GM18520 (cell line): Measurements from ENCODE around the gene TMEM147.

Experiments used
- ATAC-seq: cut with Tn5 transposase; IDR thresholded peaks from one replicate; pipeline ENCODE4 v1.9.1; 2021; ENCODE audit not compliant: unreplicated experiment

Gene TMEM147, protein sequence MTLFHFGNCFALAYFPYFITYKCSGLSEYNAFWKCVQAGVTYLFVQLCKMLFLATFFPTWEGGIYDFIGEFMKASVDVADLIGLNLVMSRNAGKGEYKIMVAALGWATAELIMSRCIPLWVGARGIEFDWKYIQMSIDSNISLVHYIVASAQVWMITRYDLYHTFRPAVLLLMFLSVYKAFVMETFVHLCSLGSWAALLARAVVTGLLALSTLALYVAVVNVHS

DNA sequence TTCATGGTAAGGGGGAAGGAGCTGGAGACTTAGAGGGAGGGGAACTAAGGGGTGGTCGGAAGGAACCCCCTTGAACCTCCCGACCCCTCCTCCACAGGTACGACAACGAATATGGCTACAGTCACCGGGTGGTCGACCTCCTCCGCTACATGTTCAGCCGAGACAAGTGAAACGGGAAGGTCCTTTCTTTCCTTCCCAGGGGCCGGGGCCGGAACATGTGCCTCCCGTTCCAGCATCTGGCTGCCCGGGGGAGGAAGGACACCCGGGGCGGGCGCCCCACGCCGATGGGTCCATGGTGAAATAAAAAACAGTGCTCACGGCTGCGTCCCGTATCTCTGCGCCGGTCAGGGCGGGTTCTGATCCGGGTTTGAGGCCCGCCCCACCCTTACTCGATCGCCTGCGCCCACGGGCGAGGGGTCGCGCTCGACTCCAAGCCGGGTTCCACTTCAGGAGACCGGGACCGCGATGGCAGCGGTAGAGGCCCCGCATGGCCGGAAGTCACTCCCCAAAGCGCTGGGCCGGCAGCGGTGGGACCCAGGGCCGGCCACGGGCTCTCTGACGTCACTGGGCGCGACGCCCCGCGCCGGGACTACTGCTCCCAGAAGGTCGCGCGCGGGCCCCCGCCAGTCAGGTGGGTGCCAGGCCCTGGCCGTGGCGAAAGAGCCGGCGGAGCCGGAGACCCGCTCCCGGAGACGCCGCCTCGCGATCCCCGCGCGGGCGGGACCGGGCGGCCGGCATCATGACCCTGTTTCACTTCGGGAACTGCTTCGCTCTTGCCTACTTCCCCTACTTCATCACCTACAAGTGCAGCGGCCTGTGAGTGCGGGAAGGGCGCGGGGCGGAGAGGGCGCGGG, at the start of gene TMEM147:
Gene TMEM147, plus strand, starts transcription at position 626 of the 854 bp plus-strand sequence. Its CDS starts 114 bp downstream, at position 740.
- peak; percentile 76 for ATAC-seq

DNA sequence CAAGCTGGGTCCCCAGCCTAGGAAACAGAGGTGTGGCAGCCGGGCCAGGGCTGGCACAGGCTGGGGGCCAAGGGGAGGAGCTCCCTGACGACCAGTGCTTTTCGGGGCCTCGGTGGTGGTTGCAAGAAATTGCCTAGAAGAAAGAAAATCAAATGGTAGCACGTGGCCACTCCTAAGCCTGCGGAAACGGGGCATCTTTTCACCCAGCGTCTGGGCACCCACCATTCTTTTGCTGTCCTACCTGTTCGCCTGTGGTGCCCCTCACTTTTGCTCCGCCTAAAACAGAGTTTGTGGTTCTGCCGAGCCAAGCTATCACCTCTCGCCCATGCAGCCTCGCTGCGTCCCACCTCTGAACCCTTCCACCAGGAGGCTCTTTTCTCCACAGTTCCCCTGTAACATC, 48.0 kb upstream of the TMEM147 start:
- ATAC-seq = no peak

DNA sequence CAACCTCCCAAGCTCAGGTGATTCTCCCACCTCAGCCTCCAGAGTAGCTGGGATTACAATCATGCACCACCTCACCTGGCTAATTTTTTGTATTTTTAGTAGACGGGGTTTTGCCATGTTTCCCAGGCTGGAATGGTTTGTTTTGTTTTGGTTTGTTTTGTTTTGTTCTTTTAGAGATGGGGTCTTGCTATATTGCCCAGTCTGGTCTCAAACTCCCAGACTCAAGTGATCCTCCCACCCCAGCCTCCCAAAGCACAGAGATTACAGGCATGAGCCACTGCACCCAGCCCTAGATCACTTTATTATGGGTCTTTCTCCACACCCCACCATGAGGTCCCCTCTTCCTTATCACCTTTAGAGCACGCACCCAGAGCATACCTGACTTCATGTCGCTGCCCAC, 47.2 kb upstream of the TMEM147 start:
- no peak for ATAC-seq

DNA sequence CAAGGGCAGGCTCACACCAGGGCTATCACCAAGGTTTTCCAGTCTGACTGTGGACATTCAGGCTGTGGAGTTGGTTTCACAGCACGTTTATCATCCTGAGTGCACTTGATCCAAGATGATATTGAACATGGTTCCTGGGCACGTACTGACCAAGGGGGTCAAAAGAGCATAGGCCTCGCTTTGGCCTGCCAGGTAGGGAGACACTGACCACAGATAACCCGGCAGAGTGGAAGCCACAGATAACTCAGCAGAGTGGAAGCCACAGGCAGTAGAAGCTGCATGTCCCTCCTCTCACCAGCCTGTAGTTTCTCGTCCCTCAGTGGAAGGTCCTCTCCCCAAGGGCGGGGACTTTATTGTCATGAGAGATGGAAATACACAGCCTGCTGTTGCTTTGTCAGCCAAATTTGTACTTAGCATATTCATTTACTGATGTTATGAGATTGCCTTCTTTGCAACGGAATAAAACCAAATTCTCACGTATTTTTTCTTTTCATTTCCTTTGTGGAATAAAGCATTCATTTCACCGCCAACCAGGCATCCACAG, 46.4 kb upstream of the TMEM147 start:
- no peak for ATAC-seq

DNA sequence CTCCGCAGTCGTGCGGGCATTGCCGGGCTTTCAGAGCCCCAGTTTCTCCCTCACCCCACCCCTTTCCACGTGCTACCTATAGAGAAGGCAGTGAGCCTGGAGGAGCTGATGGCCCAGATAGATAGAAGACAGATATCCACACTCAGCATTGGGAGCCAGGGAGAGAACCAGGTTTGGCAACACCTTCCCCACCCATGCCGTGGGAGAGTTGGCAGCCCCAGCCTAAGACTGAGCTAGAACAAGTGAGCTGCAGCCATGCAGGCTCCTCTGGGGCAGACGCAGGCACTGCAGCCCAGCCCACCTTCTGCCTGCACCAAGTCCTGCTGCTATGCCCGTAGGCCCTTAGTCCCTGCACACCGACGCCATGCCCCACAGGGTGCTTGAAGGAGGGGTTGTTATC, 44.8 kb upstream of the TMEM147 start:
- no peak for ATAC-seq

DNA sequence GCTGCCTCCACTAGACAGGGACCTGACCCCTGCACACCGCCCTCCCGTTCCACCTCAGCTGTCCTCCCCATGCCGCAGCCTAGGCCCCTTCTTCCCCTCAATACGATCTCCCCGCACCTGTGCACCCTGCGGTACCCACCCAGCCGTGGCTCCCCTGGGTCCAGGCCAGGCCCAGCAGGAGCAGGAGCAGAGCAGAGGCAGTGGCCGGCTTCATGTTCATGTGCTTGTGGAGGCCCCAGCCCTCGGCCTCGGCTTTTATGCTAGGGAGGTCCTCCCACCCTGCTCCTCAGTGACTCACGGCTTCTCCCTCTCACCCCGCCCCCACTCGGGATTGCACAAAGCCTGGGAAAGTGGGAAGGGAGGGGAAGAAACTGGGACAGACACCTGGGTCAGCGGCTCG, 43.7 kb upstream of the TMEM147 start:
- ATAC-seq = no peak

DNA sequence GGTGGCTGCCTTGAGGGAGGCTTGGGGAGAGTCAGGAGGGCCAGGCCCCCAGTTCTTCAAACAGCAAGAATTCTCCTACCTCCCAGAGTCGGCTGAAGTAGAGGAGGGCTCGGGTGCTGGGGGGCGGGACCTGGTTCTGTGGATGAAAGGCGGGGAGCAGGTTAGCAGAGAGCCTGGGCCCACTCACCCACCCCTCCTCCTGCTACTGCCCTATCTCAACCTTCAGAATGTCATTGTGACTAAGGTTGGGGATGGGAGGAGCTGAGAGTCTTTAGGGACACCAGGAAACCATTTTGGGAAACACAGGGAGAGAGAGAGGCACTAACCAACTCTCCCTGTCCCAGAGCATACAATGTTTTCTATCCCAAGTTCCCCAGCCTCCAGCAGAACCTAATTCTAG, 42.7 kb upstream of the TMEM147 start:
- ATAC-seq = no peak

DNA sequence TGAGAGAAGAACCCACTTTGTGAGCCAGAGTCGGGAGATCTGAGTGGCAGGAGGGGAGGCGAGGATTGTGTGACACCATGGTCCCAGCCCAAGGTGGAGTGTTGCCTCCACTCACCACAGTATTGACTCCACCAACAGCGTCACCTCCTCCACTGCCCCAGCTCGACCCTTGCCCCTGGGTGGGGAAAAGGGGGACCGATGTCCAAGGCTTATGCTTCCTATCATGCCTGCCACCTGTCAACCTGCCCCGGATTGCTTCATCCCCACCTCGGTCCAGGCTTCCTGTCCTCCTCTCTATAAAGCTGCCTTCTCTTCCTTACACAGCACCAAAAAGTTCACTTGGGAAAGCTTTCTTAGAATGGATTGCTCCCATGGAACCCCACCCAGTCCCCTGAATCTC, 39.4 kb upstream of the TMEM147 start:
- no peak for ATAC-seq

DNA sequence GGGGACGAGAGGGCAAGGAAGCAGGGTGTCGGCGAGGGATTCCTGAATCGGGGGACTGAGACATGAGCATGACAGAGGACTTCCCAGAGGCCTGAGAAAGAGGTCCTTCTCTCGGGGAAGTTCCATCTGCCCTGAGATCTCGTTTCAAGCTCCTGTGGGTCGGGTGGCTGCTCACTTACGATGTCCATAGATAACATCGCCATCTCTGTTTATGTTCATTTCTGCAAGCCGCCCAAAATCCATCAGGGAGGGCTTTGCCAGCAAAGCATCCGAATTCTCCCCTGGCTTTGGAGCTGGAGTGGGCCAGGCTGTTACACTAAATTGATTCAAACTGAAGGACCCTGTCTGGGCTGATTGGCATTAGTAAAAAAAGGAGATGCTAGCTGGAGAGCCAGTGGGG, 37.9 kb upstream of the TMEM147 start:
- ATAC-seq = no peak

DNA sequence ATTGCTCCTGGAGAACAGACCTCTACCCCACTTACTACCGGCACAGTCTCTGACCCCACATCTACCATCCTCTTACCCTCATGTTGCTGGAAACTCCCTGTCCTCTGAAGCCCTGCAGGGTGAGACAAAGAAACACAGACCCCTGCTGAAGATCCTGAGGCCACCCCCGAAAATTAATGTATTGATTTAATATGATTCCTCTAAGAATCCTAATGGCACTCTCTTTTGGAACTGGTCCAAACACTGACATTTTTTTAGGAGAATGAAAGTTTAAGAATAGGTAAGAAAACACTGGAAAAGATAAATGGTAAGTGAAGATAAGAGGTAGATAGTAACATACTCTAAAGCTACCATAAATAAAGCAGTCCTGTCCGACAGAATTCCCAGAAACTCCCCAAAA, 37.3 kb upstream of the TMEM147 start:
- ATAC-seq = no peak

DNA sequence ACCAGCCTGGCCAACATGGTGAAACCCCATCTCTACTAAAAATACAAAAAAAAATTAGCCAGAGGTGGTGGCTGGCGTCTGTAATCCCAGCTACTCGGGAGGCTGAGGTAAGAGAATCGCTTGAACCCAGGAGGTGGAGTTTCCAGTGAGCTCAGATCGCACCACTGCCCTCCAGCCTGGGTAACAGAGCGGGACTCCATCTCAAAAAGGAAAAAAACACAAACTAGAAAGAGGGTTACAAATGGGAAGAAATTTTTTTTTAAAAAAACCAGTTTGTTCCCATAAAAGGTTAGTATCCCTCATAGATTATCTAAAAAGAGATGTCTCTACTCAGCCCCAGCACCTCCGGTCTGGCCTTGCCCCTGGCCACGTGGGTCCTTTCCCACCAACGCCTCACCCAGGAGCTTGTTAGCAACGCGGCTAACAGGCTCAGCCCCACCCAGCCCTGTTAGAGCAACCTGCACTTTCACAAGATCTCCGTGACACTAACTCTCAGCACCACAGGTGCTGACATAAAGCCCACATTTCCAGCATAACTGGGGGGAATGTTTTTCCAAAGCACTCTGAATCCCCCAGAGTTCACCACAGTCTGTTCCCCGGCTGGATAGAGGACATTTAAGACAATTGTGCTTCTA, 36.3 kb upstream of the TMEM147 start:
- no peak for ATAC-seq

DNA sequence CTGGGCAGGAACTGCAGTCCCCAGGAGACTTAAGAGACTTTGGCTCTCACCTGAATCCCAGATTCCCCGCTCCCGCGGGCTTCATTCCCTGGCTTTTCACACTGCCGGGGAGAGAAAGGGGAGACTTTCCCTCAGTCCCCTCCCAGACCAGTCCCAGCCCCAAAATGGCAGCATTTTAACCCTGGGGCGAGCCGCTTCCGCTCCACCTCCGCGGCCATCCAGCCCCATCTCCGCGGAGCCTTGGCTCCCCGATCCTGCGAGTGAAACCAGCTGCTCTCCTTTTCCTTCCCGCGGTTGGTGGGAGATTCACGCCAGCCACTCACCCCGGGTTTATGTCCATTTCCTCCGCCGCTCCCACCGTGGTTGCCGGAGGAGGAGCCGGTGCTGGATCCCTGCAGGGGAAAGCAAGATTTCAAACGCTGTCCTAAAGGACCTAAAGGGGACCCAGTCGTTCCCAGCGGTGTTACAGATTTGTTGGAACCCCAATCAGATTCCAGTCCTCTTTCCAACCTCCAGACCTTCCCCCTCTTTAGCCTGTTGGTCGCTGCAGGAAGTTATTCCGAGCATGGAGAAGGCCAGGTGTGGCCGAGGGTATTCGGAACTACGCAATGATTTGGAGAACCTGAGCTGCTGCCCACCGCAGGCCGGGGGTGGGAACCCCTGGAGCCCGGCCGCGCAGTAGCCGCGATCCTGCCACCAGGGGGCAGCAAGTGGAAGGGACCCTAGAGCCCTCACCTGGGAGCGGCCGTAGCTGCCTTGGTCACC, 35.4 kb upstream of the TMEM147 start:
- ATAC-seq = no peak

DNA sequence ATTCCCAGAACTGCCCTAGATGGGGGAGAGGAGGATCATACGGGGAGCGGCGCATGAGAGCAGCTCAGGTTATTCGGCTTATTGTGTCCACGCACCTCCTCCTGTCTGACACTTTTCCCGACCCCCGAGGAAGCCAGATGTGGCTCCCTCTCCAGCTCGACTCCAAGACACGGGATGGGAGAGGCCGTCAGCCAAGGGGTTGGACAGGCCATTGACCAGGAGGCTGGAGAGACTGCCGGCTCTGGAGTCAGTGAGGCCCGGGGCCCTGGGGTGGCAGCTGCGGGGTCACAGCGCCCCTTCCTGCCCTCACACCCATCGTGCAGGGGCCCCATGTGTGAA, 34.8 kb upstream of the TMEM147 start:
- ATAC-seq = no peak

DNA sequence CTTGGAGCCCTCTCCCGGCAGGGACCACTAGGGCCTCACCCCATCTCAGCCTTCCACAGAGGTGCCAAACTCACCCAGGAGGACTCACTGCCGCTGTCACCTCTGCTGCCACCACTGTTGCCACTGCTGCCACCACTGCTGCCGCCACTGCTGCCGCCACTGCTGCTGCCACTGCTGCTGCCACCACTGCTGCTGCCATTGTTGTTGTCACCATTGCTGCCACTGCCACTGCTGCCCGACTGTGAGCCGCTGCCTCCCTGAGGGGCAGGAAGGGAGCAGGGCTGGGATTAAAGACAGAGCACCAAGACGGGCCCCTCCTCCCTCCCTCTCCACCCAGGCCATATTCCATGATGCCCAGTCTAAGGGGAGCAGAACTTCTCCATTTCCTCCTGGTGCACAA, 34.1 kb upstream of the TMEM147 start:
- no peak for ATAC-seq

DNA sequence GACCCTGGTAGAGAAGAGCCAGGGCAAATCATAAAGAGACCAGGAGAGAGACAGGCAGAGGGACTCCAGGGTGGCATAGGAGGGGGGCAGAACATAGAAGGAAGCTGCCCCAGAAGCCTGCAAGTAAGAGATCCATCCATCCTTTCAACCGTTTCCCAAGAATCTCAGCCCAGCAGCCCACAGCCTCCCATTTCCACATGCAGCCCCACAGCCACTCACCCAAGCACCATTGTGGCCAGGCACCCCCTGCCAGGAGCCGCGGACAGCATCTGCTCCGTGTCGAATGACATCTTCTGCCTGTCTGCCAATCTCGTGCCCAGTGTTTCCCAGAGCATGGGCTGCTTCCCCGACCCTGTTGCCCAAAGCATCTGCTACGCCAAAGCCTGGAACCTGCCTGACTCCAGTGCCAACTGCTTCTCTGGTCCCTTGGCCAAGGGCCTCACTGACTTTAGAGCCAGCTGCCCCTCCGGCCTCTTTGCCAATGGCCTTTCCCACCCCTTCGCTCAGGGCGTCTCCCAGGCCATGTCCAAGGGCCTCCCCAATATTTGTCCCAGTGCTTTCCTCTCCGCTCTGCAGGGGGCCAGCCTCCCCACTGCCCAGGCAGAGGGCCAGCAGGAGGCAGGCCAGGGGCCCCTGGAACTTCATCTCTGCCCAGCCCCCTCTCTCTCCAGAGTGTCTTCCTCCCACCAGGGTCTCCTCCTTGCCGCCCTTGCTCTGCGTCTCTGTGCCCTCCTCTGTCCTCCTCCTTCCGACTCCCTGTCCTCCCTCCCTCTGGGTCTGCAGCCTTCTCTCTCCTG, 32.4 kb upstream of the TMEM147 start:
- no peak for ATAC-seq

DNA sequence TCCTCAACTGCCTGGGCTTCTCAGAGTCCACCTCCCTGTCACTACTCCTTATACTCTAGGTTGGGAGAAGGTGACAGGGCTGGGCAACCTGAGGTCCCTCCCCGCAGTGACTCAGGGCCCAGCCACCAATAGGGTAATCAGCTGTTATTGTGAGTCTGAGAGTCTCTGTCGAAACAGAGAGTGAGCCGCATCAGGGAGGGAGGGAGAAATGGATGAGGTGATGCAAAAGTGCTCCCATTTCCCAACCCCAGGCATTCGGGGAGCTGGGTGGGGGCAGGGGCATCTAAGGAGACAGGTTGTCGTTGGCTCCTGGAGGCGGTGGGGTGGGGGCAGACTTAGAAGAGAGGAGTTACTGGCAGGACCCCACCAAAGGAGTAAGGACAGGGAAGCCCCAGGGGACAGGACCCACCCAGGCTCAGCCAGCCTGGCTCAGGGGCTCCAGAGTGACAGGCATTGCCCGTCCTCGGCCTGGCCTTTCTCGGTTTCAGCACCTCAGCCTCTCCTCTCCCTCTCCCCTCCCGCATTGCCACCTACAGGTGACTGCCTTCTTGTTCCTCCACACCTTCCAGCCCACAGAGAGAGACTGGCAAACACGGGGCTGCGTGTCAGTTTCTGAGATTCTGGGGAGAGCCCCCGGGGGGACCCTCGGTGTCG, 31.7 kb upstream of the TMEM147 start, which contains the start of gene DMKN:
Gene DMKN, minus strand, starts transcription at position 22 of the 654 bp plus-strand sequence. CDS start 174 bp downstream, outside the sequence.
- ATAC-seq = no peak

DNA sequence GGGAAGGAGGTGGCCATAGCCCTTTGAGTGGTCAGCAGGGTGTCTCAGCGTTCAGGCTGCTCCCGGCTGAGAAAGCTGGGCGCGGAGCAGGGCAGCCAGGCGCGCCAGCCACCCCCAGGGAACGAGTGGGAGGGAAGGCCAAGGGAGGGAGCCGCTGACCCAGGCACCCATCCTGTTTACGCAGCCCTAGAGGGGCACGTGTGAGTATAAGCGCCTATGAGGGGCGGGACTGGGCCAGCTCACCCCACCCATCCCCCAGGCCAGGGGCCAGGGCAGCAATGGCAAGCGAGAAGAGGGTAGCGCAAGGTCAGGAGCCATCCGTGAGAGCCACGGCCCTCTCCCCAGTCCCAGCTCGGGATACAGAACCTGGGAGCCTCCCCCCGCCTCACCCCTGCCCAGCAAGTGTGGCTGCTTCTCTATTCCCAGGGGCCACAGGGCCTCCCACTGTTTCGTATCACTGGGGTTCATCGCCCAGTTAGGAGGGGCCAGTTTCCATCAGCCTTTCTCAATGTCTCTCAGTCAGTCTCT, 31.1 kb upstream of the TMEM147 start:
- no peak for ATAC-seq

DNA sequence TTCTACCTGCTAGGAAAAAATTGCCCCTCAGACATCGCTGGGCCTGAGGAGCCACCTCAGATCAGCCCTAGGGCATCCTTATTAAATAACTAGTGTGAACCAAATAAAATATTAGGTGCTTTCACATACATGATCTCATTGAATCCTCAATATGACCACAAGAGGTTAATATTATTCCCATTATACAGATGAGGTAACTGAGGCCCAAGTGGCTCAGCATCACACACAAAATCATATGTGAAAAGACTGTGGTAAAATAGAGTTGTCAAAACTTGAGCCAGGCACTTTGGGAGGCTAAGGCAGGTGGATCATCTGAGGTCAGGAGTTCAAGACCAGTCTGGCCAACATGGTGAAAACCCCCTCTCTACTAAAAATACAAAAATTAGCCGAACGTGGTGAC, 29.1 kb upstream of the TMEM147 start:
- no peak for ATAC-seq

DNA sequence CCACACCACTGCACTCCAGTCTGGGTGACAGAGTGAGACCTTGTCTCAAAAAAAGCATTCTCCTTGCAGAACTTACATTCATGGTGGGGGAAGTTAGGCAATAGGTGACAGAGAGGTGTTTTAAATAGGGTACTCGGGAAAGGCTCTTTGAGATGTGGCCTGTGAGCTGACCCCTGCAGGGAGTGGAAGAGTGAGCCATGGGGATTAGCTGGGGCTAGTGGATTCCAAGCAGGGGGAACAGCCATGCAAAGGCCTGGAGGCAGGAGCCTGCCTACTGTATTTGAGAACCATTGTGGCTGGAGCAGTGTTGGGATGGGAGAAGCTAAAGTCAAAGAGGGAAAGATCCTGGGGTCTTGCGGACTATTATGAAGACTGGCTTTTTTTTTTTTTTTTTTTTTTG, 28.1 kb upstream of the TMEM147 start:
- no peak for ATAC-seq

DNA sequence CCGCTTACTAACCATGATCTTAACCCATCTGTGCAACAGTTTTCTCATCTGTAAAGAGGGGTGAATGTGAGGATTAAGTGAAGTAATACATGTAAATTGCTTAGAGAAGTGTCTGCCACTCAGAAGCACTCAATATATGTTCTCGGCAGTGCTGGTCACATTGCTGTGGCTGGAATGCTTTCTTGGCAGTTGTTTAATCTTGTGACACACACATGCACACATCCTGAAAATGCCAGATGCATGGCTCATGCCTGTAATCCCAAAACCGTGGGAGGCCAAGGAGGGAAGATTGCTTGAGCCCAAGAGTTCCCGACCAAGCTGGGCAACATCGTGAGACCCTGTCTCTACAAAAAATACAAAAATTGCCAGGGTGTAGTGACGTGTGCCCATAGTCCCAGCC, 27.1 kb upstream of the TMEM147 start:
- no peak for ATAC-seq
